Spleen (tissue), 11 donors: ENCODE results near the gene DMBT1. TPM values are rescaled to one million over a fixed set of nuclear protein-coding genes. Genes with fewer than 3 reads are reported as not detected.

ENCODE experiments used
- DNase-seq: peaks from one replicate; pipeline ENCODE4 v3.0.0-alpha.2; 2020
- H3K27ac ChIP-seq, 8 donors: fragments of 200-600 bp; sonication (generic) in 7 of 8; 1 replicate in 4 of 8; 2 replicates in 4 of 8; pipeline versions ENCODE4 v1.5.0 to v1.8.0; 2016 to 2021; ENCODE audit warnings: inconsistent platforms in 4 of 8, mild to moderate bottlenecking in 4 of 8, moderate library complexity in 1 of 8
- H3K27me3 ChIP-seq, 7 donors: fragments of 200-600 bp; sonication (generic) in 6 of 7; replicated peaks in 1 of 7; 1 replicate in 4 of 7; 2 replicates in 3 of 7; pipeline versions ENCODE4 v1.5.0 to v1.8.0; 2016 to 2021; ENCODE audit warnings: inconsistent platforms in 3 of 7, mild to moderate bottlenecking in 1 of 7
- H3K36me3 ChIP-seq, 6 donors: fragments of 200-600 bp; sonication (generic) in 5 of 6; 1 replicate in 4 of 6; 2 replicates in 2 of 6; pipeline versions ENCODE4 v1.5.0 to v1.8.0; 2016 to 2021; ENCODE audit warnings: inconsistent platforms in 2 of 6
- H3K4me1 ChIP-seq, 6 donors: fragments of 200-600 bp; sonication (generic) in 5 of 6; 1 replicate in 3 of 6; 2 replicates in 3 of 6; pipeline versions ENCODE4 v1.5.0 to v1.8.0; 2016 to 2021; ENCODE audit warnings: inconsistent platforms in 3 of 6
- H3K4me3 ChIP-seq, 8 donors: fragments of 200-600 bp; sonication (generic) in 7 of 8; 1 replicate in 4 of 8; 2 replicates in 4 of 8; pipeline versions ENCODE4 v1.5.0 to v1.8.0; 2016 to 2021; ENCODE audit warnings: inconsistent platforms in 4 of 8, mild to moderate bottlenecking in 4 of 8, moderate library complexity in 2 of 8
- H3K9me3 ChIP-seq, 8 donors: fragments of 200-600 bp; sonication (generic) in 7 of 8; 1 replicate in 4 of 8; 2 replicates in 4 of 8; pipeline versions ENCODE4 v1.5.0 to v1.8.0; 2016 to 2021; ENCODE audit warnings: inconsistent platforms in 4 of 8
- CTCF ChIP-seq, 11 experiments: fragments of 200-600 bp in 7 of 11; fragments of 450-650 bp in 4 of 11; sonication (generic) in 4 of 11; IDR thresholded peaks in 8 of 11; conservative IDR thresholded peaks in 3 of 11; 1 replicate in 7 of 11; 2 replicates in 4 of 11; pipeline versions ENCODE4 v1.4.0 to v1.8.0; 2016 to 2021; ENCODE audit warnings: antibody characterized with exemption in 11 of 11, inconsistent platforms in 4 of 11, mild to moderate bottlenecking in 1 of 11
- POLR2A ChIP-seq, 3 donors: fragments of 450-650 bp; IDR thresholded peaks; one replicate each; pipeline ENCODE4 v1.5.1; 2017; ENCODE audit warnings: antibody characterized with exemption in 3 of 3, mild to moderate bottlenecking in 1 of 3
- POLR2AphosphoS5 ChIP-seq, 3 donors: sonication (generic); formaldehyde crosslinking; IDR thresholded peaks; one replicate each; pipeline ENCODE4 v1.5.1; 2017; ENCODE audit warnings: antibody characterized with exemption in 3 of 3
- WGBS, 5 donors: extraction: QIAGEN DNeasy Blood & Tissue Kit in 3 of 5; methylation state at CpG; one replicate each; pipeline versions ENCODE4 v1.1.5 to v1.1.7; 2013 to 2018; 5-methylcytosine and 5-hydroxymethylcytosine counted together
- intact Hi-C: fragments of 100-400 bp; cut with DNase I; formaldehyde crosslinking; loops from one replicate; pipeline ENCODE4 v1.15.0; 2023; ENCODE audit warnings: low total_unique reads
- polyA plus RNA-seq, 3 donors: library from polyadenylated mRNA; stranded (reverse); fragments of 200-250 nt; gene quantifications; one replicate each; pipeline ENCODE4 v1.2.1, GENCODE V29; 2013
- total RNA-seq, 7 donors: library from RNA; depleted of rRNA in 3 of 7; stranded (reverse); fragments of >200 nt in 3 of 7; fragmentation: NEBNext Ultra II Directional in 4 of 7; extraction: Animal tissue kit (Norgen Biotek cat#: 25700) in 4 of 7; gene quantifications; one replicate each; pipeline versions ENCODE4 v1.1.0 to v1.2.1, GENCODE V29; 2016 to 2021
- donor health status: healthy with polysubstance abuse.
- donor health status: DM: no; HTN: no; CAD: no; lungs with moderate emphysema.
- donor health status: DM: no; HTN: no; CAD: no.
- donor health status: Bipolar disorder and iron deficiency.
- donor health status: healthy.
- donor health status: DM: no; HTN: no; CAD: no.
- donor health status: DM: yes; HTN: yes; CAD: no.

The DMBT1 gene
- total and polyA plus RNA-seq, 10 donors: 0.02 to 0.29 (median 0.03) TPM; not detected in 6

- no peak for TF ChIP-seq POLR2AphosphoS5 (IDR thresholded peaks at IDR 0.05)
- TF ChIP-seq POLR2A (IDR thresholded peaks at IDR 0.05): no peak
- TF ChIP-seq CTCF (IDR thresholded peaks at IDR 0.05 in 8 of 11, conservative IDR thresholded peaks at IDR 0.05 in 3 of 11): no peak
- Histone ChIP-seq H3K4me1 (no peaks in the 10 kb centered on the region), H3K27me3 (no peaks in the 10 kb centered on the region), H3K9me3 (no peaks in the 10 kb centered on the region), H3K27ac (peak overlapping the region in 3 of 8 donors; percentile 21 to 36 (median 33)), H3K4me3 (no peak overlapping the region), H3K36me3 (no peaks in the 10 kb centered on the region)
- WGBS, 5 donors: 45 to 67% (median 60%) methylated on average over 3 of the region's 3 CpGs
- no peak for DNase-seq
- intact Hi-C loops: no loop called here
Measured at GRCh38 chr10:122671355-122671754, 110.8 kb downstream of the DMBT1 start.

- peaks cover 0 to 4% (median 0%) of the 10 kb centered on the region in 7 donors for H3K27me3 ChIP-seq
- H3K4me3 ChIP-seq: no peak overlapping the region
- no peak for DNase-seq
- H3K4me1 ChIP-seq: no peaks in the 10 kb centered on the region
- no peaks in the 10 kb centered on the region for H3K36me3 ChIP-seq
- WGBS, 5 donors: 84 to 99% (median 90%) methylated on average over 4 of the region's 4 CpGs
- TF ChIP-seq POLR2AphosphoS5 (IDR thresholded peaks at IDR 0.05): no peak
- TF ChIP-seq POLR2A (IDR thresholded peaks at IDR 0.05): no peak
- no peak for TF ChIP-seq CTCF (IDR thresholded peaks at IDR 0.05 in 8 of 11, conservative IDR thresholded peaks at IDR 0.05 in 3 of 11)
- no peaks in the 10 kb centered on the region for H3K9me3 ChIP-seq
- H3K27ac ChIP-seq: no peak overlapping the region
- intact Hi-C loops: no loop called here
Measured at GRCh38 chr10:122672655-122673054, 112.1 kb downstream of the DMBT1 start.

- Histone ChIP-seq H3K27ac (no peak overlapping the region), H3K27me3 (peaks cover 0 to 4% (median 0%) of the 10 kb centered on the region in 7 donors), H3K36me3 (no peaks in the 10 kb centered on the region), H3K4me1 (no peaks in the 10 kb centered on the region), H3K4me3 (no peak overlapping the region), H3K9me3 (no peaks in the 10 kb centered on the region)
- no peak for TF ChIP-seq POLR2A (IDR thresholded peaks at IDR 0.05)
- no peak for TF ChIP-seq CTCF (IDR thresholded peaks at IDR 0.05 in 8 of 11, conservative IDR thresholded peaks at IDR 0.05 in 3 of 11)
- no peak for TF ChIP-seq POLR2AphosphoS5 (IDR thresholded peaks at IDR 0.05)
- 43 to 68% (median 49%) methylated on average over 6 of the region's 6 CpGs for WGBS, 5 donors
- no peak for DNase-seq
- intact Hi-C loops: no loop called here
Measured at GRCh38 chr10:122673269-122673668, 112.7 kb downstream of the DMBT1 start.

- no peak for DNase-seq
- TF ChIP-seq POLR2AphosphoS5 (IDR thresholded peaks at IDR 0.05) (no peak), POLR2A (IDR thresholded peaks at IDR 0.05) (no peak), CTCF (IDR thresholded peaks at IDR 0.05 in 8 of 11, conservative IDR thresholded peaks at IDR 0.05 in 3 of 11) (no peak)
- Histone ChIP-seq H3K27me3 (peaks cover 0 to 4% (median 0%) of the 10 kb centered on the region in 7 donors), H3K36me3 (no peaks in the 10 kb centered on the region), H3K4me1 (no peaks in the 10 kb centered on the region), H3K9me3 (no peaks in the 10 kb centered on the region), H3K27ac (no peak overlapping the region), H3K4me3 (no peak overlapping the region)
- intact Hi-C loops: no loop called here
- 63 to 78% (median 74%) methylated on average over 5 of the region's 5 CpGs for WGBS, 5 donors
Measured at GRCh38 chr10:122673731-122674130, 113.2 kb downstream of the DMBT1 start.
